Measurements from ENCODE around the gene GUCD1. TPM values are rescaled to one million over a fixed set of nuclear protein-coding genes. Genes with fewer than 3 reads are reported as not detected.

The GUCD1 gene
- total and polyA plus RNA-seq, 5 donors from 2014 or later: 45.1 to 69.6 (median 56.5) TPM

- H3K27ac ChIP-seq (ENCODE audit: insufficient read depth, low read length, poor library complexity, severe bottlenecking): no peak overlapping the region
- H3K27me3 ChIP-seq (ENCODE audit: control insufficient read depth, insufficient read depth, low read length): no peaks in the 10 kb centered on the region
- Mint-ChIP-seq H3K27me3 (peaks cover 12% of the 10 kb centered on the region), H3K4me3 (no peak overlapping the region), H3K27ac (peak overlapping the region in 1 of 3 donors; percentile 52), H3K9me3 (no peaks in the 10 kb centered on the region), H3K4me1 (peaks cover 0 to 2% (median 0%) of the 10 kb centered on the region in 4 donors), H3K36me3 (no peaks in the 10 kb centered on the region)
- DNase-seq (no peak), ATAC-seq (ENCODE audit: low read depth in 2 of 2) (no peak)
- no peaks in the 10 kb centered on the region for H3K36me3 ChIP-seq (ENCODE audit: control insufficient read depth, insufficient read depth, low read length)
- H3K9me3 ChIP-seq (ENCODE audit: control insufficient read depth in 2 of 2, low read length in 2 of 2): no peaks in the 10 kb centered on the region
- H3K4me3 ChIP-seq (ENCODE audit: low read depth, low read length): no peak overlapping the region
- H3K4me1 ChIP-seq (ENCODE audit: control insufficient read depth, insufficient read depth, low read length, poor library complexity, severe bottlenecking): no peaks in the 10 kb centered on the region
Observed at GRCh38 chr22:24501301-24502005, 53.5 kb downstream of the GUCD1 start.

- no peak for ATAC-seq (ENCODE audit: low read depth in 2 of 2)
- H3K27me3 Mint-ChIP-seq: peaks cover 13% of the 10 kb centered on the region
- no peak overlapping the region for H3K27ac Mint-ChIP-seq
- no peaks in the 10 kb centered on the region for H3K27me3 ChIP-seq (ENCODE audit: control insufficient read depth, insufficient read depth, low read length)
- no peaks in the 10 kb centered on the region for H3K36me3 ChIP-seq (ENCODE audit: control insufficient read depth, insufficient read depth, low read length)
- H3K27ac ChIP-seq (ENCODE audit: insufficient read depth, low read length, poor library complexity, severe bottlenecking): no peak overlapping the region
- no peaks in the 10 kb centered on the region for H3K4me1 ChIP-seq (ENCODE audit: control insufficient read depth, insufficient read depth, low read length, poor library complexity, severe bottlenecking)
- peaks cover 0 to 2% (median 0%) of the 10 kb centered on the region in 4 donors for H3K4me1 Mint-ChIP-seq
- no peak overlapping the region for H3K4me3 ChIP-seq (ENCODE audit: low read depth, low read length)
- no peaks in the 10 kb centered on the region for H3K36me3 Mint-ChIP-seq
- H3K9me3 ChIP-seq (ENCODE audit: control insufficient read depth in 2 of 2, low read length in 2 of 2): no peaks in the 10 kb centered on the region
- no peak overlapping the region for H3K4me3 Mint-ChIP-seq
- H3K9me3 Mint-ChIP-seq: no peaks in the 10 kb centered on the region
- DNase-seq: no peak
Observed at GRCh38 chr22:24500277-24500820, 54.6 kb downstream of the GUCD1 start.

GRCh38 chr22:24499706-24500276 is 55.1 kb downstream of the GUCD1 start:
- DNase-seq (no peak), ATAC-seq (ENCODE audit: low read depth in 2 of 2) (no peak)
- Histone ChIP-seq H3K36me3 (ENCODE audit: control insufficient read depth, insufficient read depth, low read length) (no peaks in the 10 kb centered on the region), H3K27ac (ENCODE audit: insufficient read depth, low read length, poor library complexity, severe bottlenecking) (no peak overlapping the region), H3K27me3 (ENCODE audit: control insufficient read depth, insufficient read depth, low read length) (no peaks in the 10 kb centered on the region), H3K9me3 (ENCODE audit: control insufficient read depth in 2 of 2, low read length in 2 of 2) (no peaks in the 10 kb centered on the region), H3K4me1 (ENCODE audit: control insufficient read depth, insufficient read depth, low read length, poor library complexity, severe bottlenecking) (no peaks in the 10 kb centered on the region), H3K4me3 (ENCODE audit: low read depth, low read length) (no peak overlapping the region)
- no peaks in the 10 kb centered on the region for H3K36me3 Mint-ChIP-seq
- peaks cover 13% of the 10 kb centered on the region for H3K27me3 Mint-ChIP-seq
- H3K9me3 Mint-ChIP-seq: no peaks in the 10 kb centered on the region
- H3K27ac Mint-ChIP-seq: peak overlapping the region in 1 of 3 donors; percentile 47
- peaks cover 0 to 2% (median 0%) of the 10 kb centered on the region in 4 donors for H3K4me1 Mint-ChIP-seq
- no peak overlapping the region for H3K4me3 Mint-ChIP-seq

GRCh38 chr22:24498824-24499223 is 56.1 kb downstream of the GUCD1 start:
- no peak overlapping the region for H3K4me3 Mint-ChIP-seq
- no peaks in the 10 kb centered on the region for H3K36me3 Mint-ChIP-seq
- H3K27me3 ChIP-seq (ENCODE audit: control insufficient read depth, insufficient read depth, low read length): no peaks in the 10 kb centered on the region
- no peak overlapping the region for H3K4me3 ChIP-seq (ENCODE audit: low read depth, low read length)
- no peaks in the 10 kb centered on the region for H3K36me3 ChIP-seq (ENCODE audit: control insufficient read depth, insufficient read depth, low read length)
- H3K9me3 ChIP-seq (ENCODE audit: control insufficient read depth in 2 of 2, low read length in 2 of 2): no peaks in the 10 kb centered on the region
- no peak overlapping the region for H3K27ac Mint-ChIP-seq
- no peaks in the 10 kb centered on the region for H3K4me1 ChIP-seq (ENCODE audit: control insufficient read depth, insufficient read depth, low read length, poor library complexity, severe bottlenecking)
- no peak for ATAC-seq (ENCODE audit: low read depth in 2 of 2)
- no peaks in the 10 kb centered on the region for H3K9me3 Mint-ChIP-seq
- no peak overlapping the region for H3K27ac ChIP-seq (ENCODE audit: insufficient read depth, low read length, poor library complexity, severe bottlenecking)
- H3K4me1 Mint-ChIP-seq: peaks cover 0 to 2% (median 0%) of the 10 kb centered on the region in 4 donors
- peaks cover 16% of the 10 kb centered on the region for H3K27me3 Mint-ChIP-seq
- DNase-seq: no peak

- Histone ChIP-seq H3K4me1 (ENCODE audit: control insufficient read depth, insufficient read depth, low read length, poor library complexity, severe bottlenecking) (no peaks in the 10 kb centered on the region), H3K4me3 (ENCODE audit: low read depth, low read length) (no peak overlapping the region), H3K36me3 (ENCODE audit: control insufficient read depth, insufficient read depth, low read length) (no peaks in the 10 kb centered on the region), H3K27ac (ENCODE audit: insufficient read depth, low read length, poor library complexity, severe bottlenecking) (no peak overlapping the region), H3K9me3 (ENCODE audit: control insufficient read depth in 2 of 2, low read length in 2 of 2) (no peaks in the 10 kb centered on the region), H3K27me3 (ENCODE audit: control insufficient read depth, insufficient read depth, low read length) (no peaks in the 10 kb centered on the region)
- Mint-ChIP-seq H3K36me3 (no peaks in the 10 kb centered on the region), H3K4me3 (no peak overlapping the region), H3K27me3 (peaks cover 17% of the 10 kb centered on the region), H3K9me3 (no peaks in the 10 kb centered on the region), H3K4me1 (no peaks in the 10 kb centered on the region), H3K27ac (peak overlapping the region in 1 of 3 donors; percentile 81)
- DNase-seq (no peak), ATAC-seq (ENCODE audit: low read depth in 2 of 2) (no peak)
Observed at GRCh38 chr22:24497841-24498258, 57.1 kb downstream of the GUCD1 start.

GRCh38 chr22:24496661-24497060 is 58.3 kb downstream of the GUCD1 start:
- peaks cover 17% of the 10 kb centered on the region for H3K27me3 Mint-ChIP-seq
- H3K36me3 ChIP-seq (ENCODE audit: control insufficient read depth, insufficient read depth, low read length): no peaks in the 10 kb centered on the region
- no peak overlapping the region for H3K27ac Mint-ChIP-seq
- no peak overlapping the region for H3K27ac ChIP-seq (ENCODE audit: insufficient read depth, low read length, poor library complexity, severe bottlenecking)
- H3K4me3 Mint-ChIP-seq: peak overlapping the region in 1 of 4 donors; percentile 24
- DNase-seq (no peak), ATAC-seq (ENCODE audit: low read depth in 2 of 2) (no peak)
- no peaks in the 10 kb centered on the region for H3K36me3 Mint-ChIP-seq
- H3K27me3 ChIP-seq (ENCODE audit: control insufficient read depth, insufficient read depth, low read length): no peaks in the 10 kb centered on the region
- no peaks in the 10 kb centered on the region for H3K9me3 Mint-ChIP-seq
- H3K4me1 Mint-ChIP-seq: no peaks in the 10 kb centered on the region
- no peaks in the 10 kb centered on the region for H3K9me3 ChIP-seq (ENCODE audit: control insufficient read depth in 2 of 2, low read length in 2 of 2)
- H3K4me1 ChIP-seq (ENCODE audit: control insufficient read depth, insufficient read depth, low read length, poor library complexity, severe bottlenecking): no peaks in the 10 kb centered on the region
- no peak overlapping the region for H3K4me3 ChIP-seq (ENCODE audit: low read depth, low read length)

- Histone ChIP-seq H3K36me3 (ENCODE audit: control insufficient read depth, insufficient read depth, low read length) (no peaks in the 10 kb centered on the region), H3K27ac (ENCODE audit: insufficient read depth, low read length, poor library complexity, severe bottlenecking) (no peak overlapping the region), H3K9me3 (ENCODE audit: control insufficient read depth in 2 of 2, low read length in 2 of 2) (no peaks in the 10 kb centered on the region), H3K4me3 (ENCODE audit: low read depth, low read length) (no peak overlapping the region), H3K4me1 (ENCODE audit: control insufficient read depth, insufficient read depth, low read length, poor library complexity, severe bottlenecking) (no peaks in the 10 kb centered on the region), H3K27me3 (ENCODE audit: control insufficient read depth, insufficient read depth, low read length) (no peaks in the 10 kb centered on the region)
- DNase-seq: no peak
- H3K4me1 Mint-ChIP-seq: no peaks in the 10 kb centered on the region
- peaks cover 20% of the 10 kb centered on the region for H3K27me3 Mint-ChIP-seq
- no peaks in the 10 kb centered on the region for H3K36me3 Mint-ChIP-seq
- H3K4me3 Mint-ChIP-seq: no peak overlapping the region
- no peak for ATAC-seq (ENCODE audit: low read depth in 2 of 2)
- no peak overlapping the region for H3K27ac Mint-ChIP-seq
- H3K9me3 Mint-ChIP-seq: no peaks in the 10 kb centered on the region
Observed at GRCh38 chr22:24496234-24496633, 58.7 kb downstream of the GUCD1 start.

GRCh38 chr22:24495365-24495675 is 59.6 kb downstream of the GUCD1 start:
- DNase-seq (no peak), ATAC-seq (ENCODE audit: low read depth in 2 of 2) (no peak)
- H3K4me1 ChIP-seq (ENCODE audit: control insufficient read depth, insufficient read depth, low read length, poor library complexity, severe bottlenecking): no peaks in the 10 kb centered on the region
- peaks cover 0 to 1% (median 0%) of the 10 kb centered on the region in 7 donors for H3K9me3 Mint-ChIP-seq
- H3K36me3 ChIP-seq (ENCODE audit: control insufficient read depth, insufficient read depth, low read length): no peaks in the 10 kb centered on the region
- H3K4me3 ChIP-seq (ENCODE audit: low read depth, low read length): no peak overlapping the region
- no peaks in the 10 kb centered on the region for H3K27me3 ChIP-seq (ENCODE audit: control insufficient read depth, insufficient read depth, low read length)
- H3K36me3 Mint-ChIP-seq: no peaks in the 10 kb centered on the region
- H3K4me3 Mint-ChIP-seq: no peak overlapping the region
- H3K9me3 ChIP-seq (ENCODE audit: control insufficient read depth in 2 of 2, low read length in 2 of 2): no peaks in the 10 kb centered on the region
- H3K4me1 Mint-ChIP-seq: no peaks in the 10 kb centered on the region
- H3K27ac ChIP-seq (ENCODE audit: insufficient read depth, low read length, poor library complexity, severe bottlenecking): no peak overlapping the region
- peaks cover 21% of the 10 kb centered on the region for H3K27me3 Mint-ChIP-seq
- no peak overlapping the region for H3K27ac Mint-ChIP-seq
